H9 (cell line): ENCODE results near the gene HAUS6. TPM values are rescaled to one million over a fixed set of nuclear protein-coding genes. Genes with fewer than 3 reads are reported as not detected.

Experiments used
- DNase-seq: peaks from one replicate; pipeline ENCODE4 v3.0.0-alpha.2; 2017
- H2AFZ ChIP-seq: one replicate; pipeline ENCODE4 v1.6.1; 2013; ENCODE audit warnings: mild to moderate bottlenecking, low read length, control low read depth, moderate library complexity
- H2AK5ac ChIP-seq: 2 replicates; pipeline ENCODE4 v1.6.1; 2013; ENCODE audit warnings: low read length, control low read depth, mixed read lengths; ENCODE audit not compliant: insufficient read length
- H2BK120ac ChIP-seq: one replicate; pipeline ENCODE4 v1.6.1; 2013; ENCODE audit warnings: low read depth, mild to moderate bottlenecking, low read length, control low read depth, inconsistent platforms; ENCODE audit not compliant: poor library complexity, severe bottlenecking
- H2BK12ac ChIP-seq: 2 replicates; pipeline ENCODE4 v1.6.1; 2013; ENCODE audit warnings: low read length, control low read depth, mixed read lengths, low read depth; ENCODE audit not compliant: insufficient read length
- H2BK15ac ChIP-seq: 2 replicates; pipeline ENCODE4 v1.6.1; 2013; ENCODE audit warnings: low read depth, low read length, control low read depth
- H2BK20ac ChIP-seq: one replicate; pipeline ENCODE4 v1.6.1; 2013; ENCODE audit warnings: low read depth, mild to moderate bottlenecking, low read length, control low read depth, inconsistent platforms; ENCODE audit not compliant: poor library complexity, severe bottlenecking
- H2BK5ac ChIP-seq: 2 replicates; pipeline ENCODE4 v1.6.1; 2013; ENCODE audit warnings: low read length, control low read depth, mixed read lengths; ENCODE audit not compliant: insufficient read length
- H3K14ac ChIP-seq: 2 replicates; pipeline ENCODE4 v1.6.1; 2013; ENCODE audit warnings: low read length, control low read depth; ENCODE audit not compliant: insufficient read depth
- H3K18ac ChIP-seq: 2 replicates; pipeline ENCODE4 v1.6.1; 2013; ENCODE audit warnings: low read depth, mild to moderate bottlenecking, mixed read lengths, low read length, control low read depth; ENCODE audit not compliant: insufficient read length
- H3K23ac ChIP-seq: 2 replicates; pipeline ENCODE4 v1.6.1; 2013; ENCODE audit warnings: low read length, control low read depth, mixed read lengths, low read depth; ENCODE audit not compliant: insufficient read length
- H3K23me2 ChIP-seq: 2 replicates; pipeline ENCODE4 v1.6.1; 2013; ENCODE audit warnings: low read depth, mild to moderate bottlenecking, mixed read lengths, low read length, control low read depth; ENCODE audit not compliant: insufficient read length, poor library complexity, severe bottlenecking
- H3K27ac ChIP-seq: 2 replicates; pipeline ENCODE4 v1.5.1; 2013; ENCODE audit warnings: low read length, control low read depth, mixed read lengths, low read depth; ENCODE audit not compliant: insufficient read length
- H3K27me3 ChIP-seq: 2 replicates; pipeline ENCODE4 v1.6.1; 2013; ENCODE audit warnings: low read length, control low read depth, inconsistent platforms; ENCODE audit not compliant: insufficient read depth
- H3K4ac ChIP-seq: 2 replicates; pipeline ENCODE4 v1.6.1; 2013; ENCODE audit warnings: low read depth, mild to moderate bottlenecking, control low read depth, inconsistent platforms, low read length, moderate library complexity
- H3K4me1 ChIP-seq: 2 replicates; pipeline ENCODE4 v1.6.1; 2013; ENCODE audit warnings: low read length, control low read depth, inconsistent platforms; ENCODE audit not compliant: insufficient read depth
- H3K4me2 ChIP-seq: 2 replicates; pipeline ENCODE4 v1.6.1; 2013; ENCODE audit warnings: low read length, control low read depth, mixed read lengths; ENCODE audit not compliant: insufficient read length, insufficient read depth
- H3K56ac ChIP-seq: 2 replicates; pipeline ENCODE4 v1.6.1; 2013; ENCODE audit warnings: low read depth, mild to moderate bottlenecking, mixed read lengths, low read length, control low read depth; ENCODE audit not compliant: insufficient read length
- H3K79me1 ChIP-seq: 2 replicates; pipeline ENCODE4 v1.6.1; 2013; ENCODE audit warnings: low read depth, mild to moderate bottlenecking, moderate library complexity, low read length, control low read depth, inconsistent platforms; ENCODE audit not compliant: insufficient read depth, poor library complexity, severe bottlenecking
- H3K79me2 ChIP-seq: 2 replicates; pipeline ENCODE4 v1.6.1; 2013; ENCODE audit warnings: low read length, control low read depth, inconsistent platforms; ENCODE audit not compliant: insufficient read depth
- H3K9ac ChIP-seq: 2 replicates; pipeline ENCODE4 v1.6.1; 2013; ENCODE audit warnings: low read length, control low read depth, mixed read lengths; ENCODE audit not compliant: insufficient read length; ENCODE audit errors: extremely low read depth
- H3K9me3 ChIP-seq: one replicate; pipeline ENCODE4 v1.6.1; 2013; ENCODE audit warnings: low read depth, low read length, inconsistent platforms; ENCODE audit not compliant: control insufficient read depth
- H3T11ph ChIP-seq: one replicate; pipeline ENCODE4 v1.6.1; 2013; ENCODE audit warnings: mild to moderate bottlenecking, low read length, control low read depth, inconsistent platforms
- H4K20me1 ChIP-seq: one replicate; pipeline ENCODE4 v1.6.1; 2013; ENCODE audit not compliant: control insufficient read depth, insufficient read length, insufficient read depth
- H4K5ac ChIP-seq: 2 replicates; pipeline ENCODE4 v1.6.1; 2013; ENCODE audit warnings: low read depth, mild to moderate bottlenecking, mixed read lengths, low read length, control low read depth; ENCODE audit not compliant: insufficient read length
- H4K8ac ChIP-seq: replicated peaks from 2 replicates; pipeline ENCODE4 v1.6.1; 2013; ENCODE audit warnings: low read length, control low read depth, mixed read lengths, low read depth; ENCODE audit not compliant: insufficient read length
- H4K91ac ChIP-seq: 2 replicates; pipeline ENCODE4 v1.6.1; 2013; ENCODE audit warnings: low read depth, mild to moderate bottlenecking, moderate library complexity, mixed read lengths, low read length, control low read depth; ENCODE audit not compliant: insufficient read length
- H3K27ac Mint-ChIP-seq, 3 experiments: 2 replicates in 2 of 3; 3 replicates in 1 of 3; pipeline ENCODE4 v1.8.0; 2020 to 2021; ENCODE audit warnings: mixed read lengths in 3 of 3, mild to moderate bottlenecking in 1 of 3, moderate library complexity in 1 of 3
- H3K27me3 Mint-ChIP-seq: 2 replicates; pipeline ENCODE4 v1.8.0; 2021; ENCODE audit warnings: low read depth, mild to moderate bottlenecking, moderate library complexity, mixed read lengths
- H3K36me3 Mint-ChIP-seq, 3 experiments: 2 replicates in 2 of 3; 3 replicates in 1 of 3; pipeline ENCODE4 v1.8.0; 2020 to 2021; ENCODE audit warnings: low read depth in 3 of 3, mixed read lengths in 3 of 3; ENCODE audit not compliant: insufficient read depth in 1 of 3
- H3K4me1 Mint-ChIP-seq, 2 experiments: 2 replicates each; pipeline ENCODE4 v1.8.0; 2020; ENCODE audit warnings: mixed read lengths in 2 of 2
- H3K4me3 Mint-ChIP-seq, 2 experiments: 2 replicates in 1 of 2; 3 replicates in 1 of 2; pipeline ENCODE4 v1.8.0; 2020 to 2021; ENCODE audit warnings: mild to moderate bottlenecking in 2 of 2, mixed read lengths in 2 of 2, moderate library complexity in 1 of 2
- H3K9me3 Mint-ChIP-seq, 2 experiments: 2 replicates in 1 of 2; 3 replicates in 1 of 2; pipeline ENCODE4 v1.8.0; 2020; ENCODE audit warnings: mild to moderate bottlenecking in 2 of 2, mixed read lengths in 2 of 2, moderate library complexity in 1 of 2
- CTCF ChIP-seq: fragments of 200-600 bp; sonication (generic); conservative IDR thresholded peaks from 3 replicates; pipeline ENCODE4 v1.8.0; 2021; ENCODE audit warnings: antibody characterized with exemption, mild to moderate bottlenecking
- WGBS: extraction: QIAGEN DNeasy Blood & Tissue Kit; methylation state at CpG from one replicate; pipeline ENCODE4 v1.1.7; 2013; ENCODE audit warnings: missing lambda C conversion rate, low lambda C conversion rate, mixed read lengths; ENCODE audit not compliant: insufficient read length; ENCODE audit errors: extremely low coverage; 5-methylcytosine and 5-hydroxymethylcytosine counted together
- total RNA-seq: library from RNA; stranded (reverse); gene quantifications from 2 replicates; pipeline ENCODE4 v1.2.1, GENCODE V29; 2021

The HAUS6 gene
- total RNA-seq, 1 experiment from 2014 or later = 42.3 TPM

DNA sequence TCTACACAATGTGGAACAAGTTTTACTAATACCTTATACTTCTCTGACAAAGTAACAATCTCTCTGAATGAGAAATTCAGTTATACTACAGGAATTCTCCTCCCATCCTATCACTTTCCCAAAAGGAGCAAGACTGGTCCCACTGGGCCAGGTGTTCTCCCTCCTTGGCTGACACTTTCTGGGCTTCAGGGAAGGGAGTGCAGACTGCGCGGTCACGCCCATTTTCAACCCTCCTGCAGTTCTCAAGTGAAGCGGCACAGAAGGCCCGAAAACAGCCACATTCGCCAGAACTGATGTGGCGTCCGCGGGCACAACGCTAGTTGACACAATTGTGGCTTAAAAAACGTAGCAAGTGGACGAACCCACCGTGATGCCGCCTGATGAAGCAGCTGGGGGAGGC, 70.3 kb downstream of the HAUS6 start:
- no peak overlapping the region for H3K27ac ChIP-seq
- no peak overlapping the region for H2BK15ac ChIP-seq
- no peak overlapping the region for H3K18ac ChIP-seq
- H3K9ac ChIP-seq = no peak overlapping the region
- H3K56ac ChIP-seq = no peak overlapping the region
- peaks cover 12% of the 10 kb centered on the region in 2 experiments for H3K9me3 Mint-ChIP-seq
- no peak overlapping the region for H2BK12ac ChIP-seq
- no peak for DNase-seq
- H2AK5ac ChIP-seq = no peak overlapping the region
- H3T11ph ChIP-seq = no peak overlapping the region
- H3K27me3 ChIP-seq = no peaks in the 10 kb centered on the region
- H3K9me3 ChIP-seq = no peaks in the 10 kb centered on the region
- H3K14ac ChIP-seq = no peak overlapping the region; the same call in 1 of the 2 replicates
- no peak overlapping the region for H2BK120ac ChIP-seq
- H3K27ac Mint-ChIP-seq = no peak overlapping the region
- no peak overlapping the region for H3K23ac ChIP-seq
- no peak overlapping the region for H3K4ac ChIP-seq
- no peak overlapping the region for H2AFZ ChIP-seq
- peaks cover 5 to 16% (median 6%) of the 10 kb centered on the region in 3 experiments; a peak in 6 of 7 replicates for H3K36me3 Mint-ChIP-seq
- TF ChIP-seq CTCF = no peak
- no peak overlapping the region for H3K4me3 Mint-ChIP-seq
- H4K8ac ChIP-seq = no peak overlapping the region
- no peaks in the 10 kb centered on the region for H3K23me2 ChIP-seq
- H3K4me1 Mint-ChIP-seq = peaks cover 8 to 11% of the 10 kb centered on the region in 2 experiments
- no peak overlapping the region for H4K5ac ChIP-seq
- no peaks in the 10 kb centered on the region for H3K27me3 Mint-ChIP-seq
- no peak overlapping the region for H4K91ac ChIP-seq
- H2BK20ac ChIP-seq = no peak overlapping the region
- no peak overlapping the region for H2BK5ac ChIP-seq
- WGBS = no CpG with 5 or more reads among the region's 14 CpGs
- H3K79me2 ChIP-seq = no peaks in the 10 kb centered on the region
- H4K20me1 ChIP-seq = no peaks in the 10 kb centered on the region
- no peaks in the 10 kb centered on the region for H3K4me1 ChIP-seq
- no peak overlapping the region for H3K4me2 ChIP-seq
- no peaks in the 10 kb centered on the region for H3K79me1 ChIP-seq
